A673 (cell line): ENCODE data around the gene NCOR2. TPM values are rescaled to one million over a fixed set of nuclear protein-coding genes. Genes with fewer than 3 reads are reported as not detected.
A peak's percentile ranks its signal among the peaks of the same experiment; 100 is the strongest.

ENCODE experiments used
- BruUV-seq: library from RNA; stranded (reverse); fragments of 400-500 nt; replicated peaks from 2 replicates; lab custom pipeline; 2021; lab: Mats Ljungman, UMichigan
- CTCF ChIA-PET: fragments of 300-600 bp; sonication (Branson Sonifier 250); formaldehyde crosslinking; loops from one replicate; lab custom pipeline; 2022; ENCODE audit warnings: antibody characterized with exemption; lab: Charles Lee
- POLR2A ChIA-PET: fragments of 300-600 bp; sonication (Branson Sonifier 250); formaldehyde crosslinking; loops from one replicate; lab custom pipeline; 2022; ENCODE audit warnings: antibody characterized with exemption; ENCODE audit not compliant: low non-redundant PET; lab: Charles Lee
- DNase-seq: peaks from one replicate; pipeline ENCODE4 v3.0.0-alpha.2; 2015; ENCODE audit warnings: low spot score
- H3K27ac ChIP-seq: fragments of 200-600 bp; sonication (generic); 2 replicates; pipeline ENCODE4 v1.5.1; 2016; ENCODE audit warnings: mixed run types, low read depth, mild to moderate bottlenecking, mixed read lengths, antibody characterized with exemption, low read length; ENCODE audit not compliant: poor library complexity, severe bottlenecking
- H3K27me3 ChIP-seq: fragments of 200-600 bp; sonication (generic); replicated peaks from 2 replicates; pipeline ENCODE4 v1.6.1; 2017; ENCODE audit warnings: mixed run types, low read depth, mild to moderate bottlenecking, mixed read lengths, antibody characterized with exemption, low read length; ENCODE audit not compliant: insufficient read depth, poor library complexity
- H3K36me3 ChIP-seq: fragments of 200-600 bp; sonication (generic); 2 replicates; pipeline ENCODE4 v1.6.1; 2016; ENCODE audit warnings: mixed run types, mild to moderate bottlenecking, mixed read lengths, antibody characterized with exemption, low read length; ENCODE audit not compliant: insufficient read depth, poor library complexity, severe bottlenecking
- H3K4me1 ChIP-seq: fragments of 200-600 bp; sonication (generic); 2 replicates; pipeline ENCODE4 v1.6.1; 2017; ENCODE audit warnings: mixed run types, mild to moderate bottlenecking, mixed read lengths, antibody characterized with exemption, low read length; ENCODE audit not compliant: insufficient read depth, poor library complexity, severe bottlenecking
- H3K4me3 ChIP-seq: fragments of 200-600 bp; sonication (generic); 2 replicates; pipeline ENCODE4 v1.5.1; 2016; ENCODE audit warnings: low read depth, mixed run types, mild to moderate bottlenecking, mixed read lengths, low read length; ENCODE audit not compliant: poor library complexity, severe bottlenecking
- H3K9me3 ChIP-seq: fragments of 200-600 bp; sonication (generic); 2 replicates; pipeline ENCODE4 v1.6.1; 2016; ENCODE audit warnings: mixed run types, low read depth, mild to moderate bottlenecking, mixed read lengths, antibody characterized with exemption, low read length; ENCODE audit not compliant: poor library complexity, severe bottlenecking
- CTCF ChIP-seq: fragments of 300-800, 200-600 bp; sonication (generic); conservative IDR thresholded peaks from 2 replicates; pipeline ENCODE4 v1.5.1; 2017; ENCODE audit warnings: low read depth, mild to moderate bottlenecking, antibody characterized with exemption, low read length, moderate library complexity, mixed read lengths
- EZH2 ChIP-seq: fragments of 200-600 bp; sonication (generic); IDR thresholded peaks from 2 replicates; pipeline ENCODE4 v1.6.1; 2017; ENCODE audit warnings: borderline replicate concordance, low read depth, mild to moderate bottlenecking, mixed read lengths, antibody characterized with exemption, low read length; ENCODE audit not compliant: poor library complexity, severe bottlenecking
- intact Hi-C: fragments of 100-400 bp; cut with micrococcal nuclease; formaldehyde crosslinking; loops from one replicate; pipeline ENCODE4 v1.10.0; 2022; ENCODE audit not compliant: unreplicated experiment
- total RNA-seq: library from RNA; stranded (reverse); gene quantifications from 2 replicates; pipeline ENCODE4 v1.2.3, GENCODE V29; 2021

NCOR2 gene
- total RNA-seq, 1 experiment from 2014 or later: 227 TPM

- no peaks in the 10 kb centered on the region for H3K27me3 ChIP-seq
- peak; percentile 58 for DNase-seq
- H3K4me1 ChIP-seq: peaks cover 79% of the 10 kb centered on the region
- BruUV-seq: no TSS peak
- no peak overlapping the region for H3K4me3 ChIP-seq
- TF ChIP-seq EZH2 (no peak), CTCF (no peak)
- CTCF ChIA-PET: no interaction called here
- POLR2A ChIA-PET: no interaction called here
- H3K36me3 ChIP-seq: no peaks in the 10 kb centered on the region
- peak overlapping the region; percentile 89 for H3K27ac ChIP-seq
- intact Hi-C loops: no loop called here
- H3K9me3 ChIP-seq: no peaks in the 10 kb centered on the region
These were observed 18.5 kb downstream of the NCOR2 start for GRCh38 chr12:124548854-124549378.

- no peak for DNase-seq
- no TSS peak for BruUV-seq
- TF ChIP-seq EZH2 (no peak), CTCF (no peak)
- ChIA-PET CTCF (no interaction called here), POLR2A (no interaction called here)
- Histone ChIP-seq H3K27me3 (no peaks in the 10 kb centered on the region), H3K36me3 (no peaks in the 10 kb centered on the region), H3K9me3 (no peaks in the 10 kb centered on the region), H3K4me1 (peaks cover 77% of the 10 kb centered on the region), H3K27ac (no peak overlapping the region), H3K4me3 (no peak overlapping the region)
- intact Hi-C loops: no loop called here
These were observed 19.8 kb downstream of the NCOR2 start for GRCh38 chr12:124547626-124548025.

GRCh38 chr12:124545508-124546418 is 21.6 kb downstream of the NCOR2 start:
- ChIA-PET CTCF (no interaction called here), POLR2A (no interaction called here)
- no peak for DNase-seq

More at GRCh38 chr12:124545508-124546418, 21.6 kb downstream of the NCOR2 start:
- no TSS peak for BruUV-seq
- TF ChIP-seq EZH2 (no peak), CTCF (no peak)
- Histone ChIP-seq H3K36me3 (no peaks in the 10 kb centered on the region), H3K4me1 (peaks cover 66% of the 10 kb centered on the region), H3K27me3 (no peaks in the 10 kb centered on the region), H3K9me3 (no peaks in the 10 kb centered on the region), H3K4me3 (no peak overlapping the region), H3K27ac (peak overlapping the region; percentile 42)
- intact Hi-C loops: no loop called here
